HepG2 (cell line): ENCODE measurements around the gene RFTN1. TPM values are rescaled to one million over a fixed set of nuclear protein-coding genes. Genes with fewer than 3 reads are reported as not detected.

Experiments used
- ATAC-seq: fragments of 200-7000 bp; cut with Tn5 transposase; 3 replicates; pipeline ENCODE4 v1.9.1; 2020; ENCODE audit warnings: mild to moderate bottlenecking, moderate library complexity
- BruUV-seq: library from RNA; stranded (reverse); fragments of 400-500 nt; replicated peaks from 2 replicates; lab custom pipeline; 2021; lab: Mats Ljungman, UMichigan
- CTCF ChIA-PET: fragments of 300-600 bp; formaldehyde crosslinking; extraction: SDS; loops from one replicate; lab custom pipeline; 2021; ENCODE audit warnings: low total read pairs, inconsistent platforms, low intra/inter-chr PET ratio; lab: Yijun Ruan, JAX
- POLR2A ChIA-PET: fragments of 350-600 bp; sonication (Branson Sonifier 250); formaldehyde crosslinking; loops from one replicate; lab custom pipeline; 2020; ENCODE audit warnings: antibody characterized with exemption, inconsistent platforms; lab: Yijun Ruan, JAX
- DNase-seq: peaks from one replicate; pipeline ENCODE4 v3.0.0-alpha.2; 2015; ENCODE audit warnings: low spot score
- FAIRE-seq: peaks from 3 replicates; lab custom pipeline; 2011; peaks lifted over from hg19 to GRCh38; lab: Jason Lieb, UNC
- H2AFZ ChIP-seq: one replicate; pipeline ENCODE4 v1.6.1; 2011; ENCODE audit warnings: low read length, inconsistent platforms
- H3K27ac ChIP-seq: fragments of 300-600 bp; 3 replicates; pipeline ENCODE4 v1.8.0; 2011; ENCODE audit warnings: mixed run types, mild to moderate bottlenecking, mixed read lengths, low read length, inconsistent platforms; ENCODE audit not compliant: insufficient read depth; ENCODE audit errors: extremely low read length
- H3K27me3 ChIP-seq, 2 experiments: fragments of 200-600 bp in 1 of 2; 2 replicates in 1 of 2; 3 replicates in 1 of 2; pipeline versions ENCODE4 v1.6.0 to v1.8.0; 2011; ENCODE audit warnings: low read length in 2 of 2, mild to moderate bottlenecking in 2 of 2, moderate library complexity in 2 of 2, inconsistent platforms in 1 of 2; ENCODE audit not compliant: insufficient read depth in 2 of 2, control insufficient read depth in 1 of 2
- H3K36me3 ChIP-seq, 2 experiments: fragments of 200-600 bp in 1 of 2; replicated peaks in 1 of 2; 2 replicates in 1 of 2; 3 replicates in 1 of 2; pipeline versions ENCODE4 v1.5.1 to v1.8.0; 2011; ENCODE audit warnings: low read length in 2 of 2, inconsistent platforms in 1 of 2; ENCODE audit not compliant: insufficient read depth in 2 of 2, control insufficient read depth in 1 of 2
- H3K4me1 ChIP-seq: 2 replicates; pipeline ENCODE4 v1.5.1; 2012; ENCODE audit warnings: low read length, inconsistent platforms; ENCODE audit not compliant: insufficient read depth
- H3K4me2 ChIP-seq: 2 replicates; pipeline ENCODE4 v1.6.0; 2011; ENCODE audit warnings: low read depth, low read length, inconsistent platforms
- H3K4me3 ChIP-seq, 3 experiments: fragments of 200-600 bp in 1 of 3; sonication (generic), shearing (Covaris generic) in 1 of 3; replicated peaks in 1 of 3; 2 replicates each; pipeline ENCODE4 v1.5.1; 2011 to 2016; ENCODE audit warnings: low read length in 3 of 3, inconsistent platforms in 2 of 3, low read depth in 2 of 3, mild to moderate bottlenecking in 2 of 3, control low read depth in 1 of 3, mixed read lengths in 1 of 3; ENCODE audit not compliant: insufficient read depth in 1 of 3
- H3K79me2 ChIP-seq: one replicate; pipeline ENCODE4 v1.6.1; 2011; ENCODE audit warnings: low read length, inconsistent platforms; ENCODE audit not compliant: insufficient read depth
- H3K9ac ChIP-seq: 2 replicates; pipeline ENCODE4 v1.6.0; 2011; ENCODE audit warnings: mild to moderate bottlenecking, low read depth, low read length, inconsistent platforms; ENCODE audit not compliant: insufficient read depth
- H3K9me3 ChIP-seq: 2 replicates; pipeline ENCODE4 v1.5.1; 2012; ENCODE audit warnings: mild to moderate bottlenecking, low read length
- H4K20me1 ChIP-seq: 2 replicates; pipeline ENCODE4 v1.6.0; 2011; ENCODE audit warnings: inconsistent platforms, mild to moderate bottlenecking, low read length, moderate library complexity; ENCODE audit not compliant: insufficient read depth
- BCL6 ChIP-seq: IDR thresholded peaks from 2 replicates; pipeline ENCODE4 v1.6.1; 2016; ENCODE audit warnings: missing genetic modification reagents, missing compliant biosample characterization
- CEBPZ ChIP-seq: IDR thresholded peaks from 2 replicates; pipeline ENCODE4 v1.6.1; 2012; ENCODE audit warnings: low read length, improper control_type of control experiment
- CERS6 ChIP-seq: sonication (generic); formaldehyde crosslinking; IDR thresholded peaks from 2 replicates; pipeline ENCODE4 v1.5.0; 2020; ENCODE audit warnings: missing genetic modification reagents
- GFI1 ChIP-seq: sonication (generic); formaldehyde crosslinking; IDR thresholded peaks from 2 replicates; pipeline ENCODE4 v1.5.0; 2020; ENCODE audit warnings: missing genetic modification reagents, mild to moderate bottlenecking, borderline replicate concordance
- JUNB ChIP-seq: sonication (generic); formaldehyde crosslinking; IDR thresholded peaks from 2 replicates; pipeline ENCODE4 v1.8.0; 2022; ENCODE audit warnings: missing genetic modification reagents, mild to moderate bottlenecking, borderline replicate concordance
- ZFP82 ChIP-seq: sonication (generic); formaldehyde crosslinking; IDR thresholded peaks from 2 replicates; pipeline ENCODE4 v1.5.1; 2020; ENCODE audit warnings: mild to moderate bottlenecking, missing genetic modification reagents, borderline replicate concordance
- ZNF225 ChIP-seq: sonication (generic); formaldehyde crosslinking; IDR thresholded peaks from 2 replicates; pipeline ENCODE4 v1.4.0; 2020; ENCODE audit warnings: mild to moderate bottlenecking, missing genetic modification reagents
- ZNF331 ChIP-seq: sonication (generic); formaldehyde crosslinking; IDR thresholded peaks from 2 replicates; pipeline ENCODE4 v1.4.0; 2020; ENCODE audit warnings: missing genetic modification reagents
- ZNF629 ChIP-seq: sonication (generic); formaldehyde crosslinking; conservative IDR thresholded peaks from 2 replicates; pipeline ENCODE4 v1.5.0; 2020; ENCODE audit warnings: missing genetic modification reagents
- ZNF768 ChIP-seq: sonication (generic); formaldehyde crosslinking; IDR thresholded peaks from 2 replicates; pipeline ENCODE4 v1.4.0; 2020; ENCODE audit warnings: missing genetic modification reagents
- WGBS: methylation state at CpG from one replicate; pipeline ENCODE4 v1.1.6; 2017; ENCODE audit warnings: low lambda C conversion rate; 5-methylcytosine and 5-hydroxymethylcytosine counted together
- in situ Hi-C: cut with HindIII; loops from 2 replicates; pipeline ENCODE4 v1.10.0; 2017; ENCODE audit warnings: low pct_unique_long_range_greater_than_20kb; ENCODE audit not compliant: extremely low pct_ligation_motif_present
- intact Hi-C: fragments of 100-400 bp; cut with micrococcal nuclease; formaldehyde crosslinking; loops from one replicate; pipeline ENCODE4 v1.10.0; 2022; ENCODE audit not compliant: unreplicated experiment
- polyA plus RNA-seq, 8 experiments: library from polyadenylated mRNA; depleted of rRNA in 3 of 8; stranded (reverse) in 7 of 8; unstranded in 1 of 8; fragments of >200 nt; fragmentation: Illumina TruSeq in 4 of 8; extraction: Trizol in 4 of 8; gene quantifications; 2 replicates each; pipeline versions ENCODE4 v1.2.1 to v1.2.3, GENCODE V29; 2011 to 2016; ENCODE audit warnings: low read depth in 4 of 8, missing spikeins in 1 of 8, mixed read lengths in 1 of 8; ENCODE audit not compliant: insufficient read depth in 1 of 8
- total RNA-seq, 5 experiments: library from RNA; depleted of rRNA; stranded (reverse); fragments of >200 nt; fragmentation: Illumina TruSeq; extraction: Trizol; gene quantifications; 2 replicates each; pipeline ENCODE4 v1.2.3, GENCODE V29; 2016; ENCODE audit warnings: low read depth in 1 of 5
- TF ChIP-seq, protein P1 (sequence below): sonication (generic); formaldehyde crosslinking; IDR thresholded peaks from 2 replicates; pipeline ENCODE4 v1.5.0; 2020; ENCODE audit warnings: missing genetic modification reagents

RFTN1 gene
- total and polyA plus RNA-seq, 2 of the 13 experiments (the other 11 are each of a cell fraction or from before 2014, with no cell fraction given): not detected

DNA sequence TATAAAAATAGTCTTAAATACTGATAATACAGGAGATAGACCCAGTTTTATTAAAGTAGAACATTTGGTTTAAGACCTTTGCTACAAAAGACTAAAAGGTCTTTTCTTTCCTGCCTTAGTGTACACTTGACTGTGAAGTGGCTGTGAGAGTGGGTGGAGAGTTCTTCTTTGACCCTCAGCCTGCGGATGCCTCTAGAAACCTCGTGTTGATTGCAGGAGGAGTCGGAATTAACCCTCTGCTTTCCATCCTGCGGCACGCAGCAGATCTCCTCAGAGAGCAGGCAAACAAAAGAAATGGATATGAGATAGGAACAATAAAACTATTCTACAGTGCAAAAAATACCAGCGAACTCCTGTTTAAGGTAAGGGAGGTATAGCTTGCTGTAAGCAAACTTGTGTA lies 212.0 kb downstream of the RFTN1 start:
- FAIRE-seq: no peak
- Histone ChIP-seq H3K27me3 (no peaks in the 10 kb centered on the region), H3K4me2 (no peak overlapping the region), H3K4me3 (no peak overlapping the region), H4K20me1 (no peaks in the 10 kb centered on the region), H3K9ac (no peak overlapping the region), H2AFZ (no peak overlapping the region), H3K27ac (no peak overlapping the region)
- intact Hi-C loops: no loop called here
- no peak for DNase-seq
- WGBS: 91% methylated on average over 6 of the region's 6 CpGs
- ATAC-seq: no peak
- in situ Hi-C loops: no loop called here
- TF ChIP-seq ZNF331 (CRISPR knock-in tag): no peak
- TF ChIP-seq CERS6 (CRISPR knock-in tag): no peak
- TF ChIP-seq, protein P1, sequence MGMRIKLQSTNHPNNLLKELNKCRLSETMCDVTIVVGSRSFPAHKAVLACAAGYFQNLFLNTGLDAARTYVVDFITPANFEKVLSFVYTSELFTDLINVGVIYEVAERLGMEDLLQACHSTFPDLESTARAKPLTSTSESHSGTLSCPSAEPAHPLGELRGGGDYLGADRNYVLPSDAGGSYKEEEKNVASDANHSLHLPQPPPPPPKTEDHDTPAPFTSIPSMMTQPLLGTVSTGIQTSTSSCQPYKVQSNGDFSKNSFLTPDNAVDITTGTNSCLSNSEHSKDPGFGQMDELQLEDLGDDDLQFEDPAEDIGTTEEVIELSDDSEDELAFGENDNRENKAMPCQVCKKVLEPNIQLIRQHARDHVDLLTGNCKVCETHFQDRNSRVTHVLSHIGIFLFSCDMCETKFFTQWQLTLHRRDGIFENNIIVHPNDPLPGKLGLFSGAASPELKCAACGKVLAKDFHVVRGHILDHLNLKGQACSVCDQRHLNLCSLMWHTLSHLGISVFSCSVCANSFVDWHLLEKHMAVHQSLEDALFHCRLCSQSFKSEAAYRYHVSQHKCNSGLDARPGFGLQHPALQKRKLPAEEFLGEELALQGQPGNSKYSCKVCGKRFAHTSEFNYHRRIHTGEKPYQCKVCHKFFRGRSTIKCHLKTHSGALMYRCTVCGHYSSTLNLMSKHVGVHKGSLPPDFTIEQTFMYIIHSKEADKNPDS: no peak
- TF ChIP-seq ZNF225 (CRISPR knock-in tag): no peak
- no peak for TF ChIP-seq JUNB (CRISPR knock-in tag)
- no peak for TF ChIP-seq ZNF629 (CRISPR knock-in tag)
- TF ChIP-seq ZFP82: no peak
- no peak for TF ChIP-seq BCL6 (CRISPR knock-in tag)
- no peak for TF ChIP-seq ZNF768 (CRISPR knock-in tag)
- TF ChIP-seq GFI1 (CRISPR knock-in tag): no peak
- no peak for TF ChIP-seq CEBPZ
- TF ChIP-seq, all 625 proteins: peak for 0
- BruUV-seq: no TSS peak
- H3K36me3 ChIP-seq: peaks cover 11 to 70% of the 10 kb centered on the region in 2 experiments
- H3K9me3 ChIP-seq: no peaks in the 10 kb centered on the region
- no peaks in the 10 kb centered on the region for H3K4me1 ChIP-seq
- ChIA-PET CTCF (no interaction called here), POLR2A (no interaction called here)
- no peaks in the 10 kb centered on the region for H3K79me2 ChIP-seq
